ENCODE results near the gene RNF19B. TPM values are rescaled to one million over a fixed set of nuclear protein-coding genes. Genes with fewer than 3 reads are reported as not detected.

RNF19B gene
- total and polyA plus RNA-seq, 4 donors, result 13.6 to 35.5 (median 27.7) TPM

GRCh38 chr1:32992489-32993323 lies 28.1 kb upstream of the RNF19B start:
- DNase-seq (ENCODE audit: low read depth in 4 of 6, low spot score in 6 of 6), result peak in 1 of 6 donors; percentile 60
- 85% methylated on average over 6 of the region's 7 CpGs for WGBS (ENCODE audit: insufficient coverage)
- Histone ChIP-seq H3K27ac (ENCODE audit: low read depth, low read length) (peak overlapping the region; percentile 57), H3K27me3 (ENCODE audit: control insufficient read depth, insufficient read depth, low read length) (no peaks in the 10 kb centered on the region), H3K4me1 (ENCODE audit: control insufficient read depth, insufficient read depth, low read length) (peaks cover 12% of the 10 kb centered on the region), H3K36me3 (ENCODE audit: control insufficient read depth, insufficient read depth, low read length) (no peaks in the 10 kb centered on the region), H3K9me3 (ENCODE audit: control insufficient read depth, insufficient read depth, low read length) (no peaks in the 10 kb centered on the region), H3K4me3 (ENCODE audit: low read depth, low read length) (no peak overlapping the region)

- Histone ChIP-seq H3K9me3 (ENCODE audit: control insufficient read depth, insufficient read depth, low read length) (no peaks in the 10 kb centered on the region), H3K36me3 (ENCODE audit: control insufficient read depth, insufficient read depth, low read length) (no peaks in the 10 kb centered on the region), H3K4me3 (ENCODE audit: low read depth, low read length) (no peak overlapping the region), H3K4me1 (ENCODE audit: control insufficient read depth, insufficient read depth, low read length) (peaks cover 10% of the 10 kb centered on the region), H3K27me3 (ENCODE audit: control insufficient read depth, insufficient read depth, low read length) (no peaks in the 10 kb centered on the region), H3K27ac (ENCODE audit: low read depth, low read length) (peak overlapping the region; percentile 57)
- no peak for DNase-seq (ENCODE audit: low read depth in 4 of 6, low spot score in 6 of 6)
- WGBS (ENCODE audit: insufficient coverage), result 61% methylated on average over 8 of the region's 9 CpGs
Measured at GRCh38 chr1:32991819-32992488, 27.3 kb upstream of the RNF19B start.

- H3K4me3 ChIP-seq (ENCODE audit: low read depth, low read length), result no peak overlapping the region
- H3K4me1 ChIP-seq (ENCODE audit: control insufficient read depth, insufficient read depth, low read length), result peaks cover 10% of the 10 kb centered on the region
- no peaks in the 10 kb centered on the region for H3K9me3 ChIP-seq (ENCODE audit: control insufficient read depth, insufficient read depth, low read length)
- H3K27me3 ChIP-seq (ENCODE audit: control insufficient read depth, insufficient read depth, low read length), result no peaks in the 10 kb centered on the region
- no peaks in the 10 kb centered on the region for H3K36me3 ChIP-seq (ENCODE audit: control insufficient read depth, insufficient read depth, low read length)
- 94% methylated on average over 2 of the region's 5 CpGs for WGBS (ENCODE audit: insufficient coverage)
- H3K27ac ChIP-seq (ENCODE audit: low read depth, low read length), result peak overlapping the region; percentile 57
- no peak for DNase-seq (ENCODE audit: low read depth in 4 of 6, low spot score in 6 of 6)
Measured at GRCh38 chr1:32991386-32991785, 26.8 kb upstream of the RNF19B start.

GRCh38 chr1:32990887-32991286 lies 26.3 kb upstream of the RNF19B start:
- Histone ChIP-seq H3K4me3 (ENCODE audit: low read depth, low read length) (no peak overlapping the region), H3K27ac (ENCODE audit: low read depth, low read length) (no peak overlapping the region), H3K36me3 (ENCODE audit: control insufficient read depth, insufficient read depth, low read length) (no peaks in the 10 kb centered on the region), H3K4me1 (ENCODE audit: control insufficient read depth, insufficient read depth, low read length) (peaks cover 10% of the 10 kb centered on the region), H3K27me3 (ENCODE audit: control insufficient read depth, insufficient read depth, low read length) (no peaks in the 10 kb centered on the region), H3K9me3 (ENCODE audit: control insufficient read depth, insufficient read depth, low read length) (no peaks in the 10 kb centered on the region)
- DNase-seq (ENCODE audit: low read depth in 4 of 6, low spot score in 6 of 6), result no peak
- WGBS (ENCODE audit: insufficient coverage), result no CpG with 5 or more reads among the region's 5 CpGs

GRCh38 chr1:32989160-32990050 lies 24.8 kb upstream of the RNF19B start:
- H3K9me3 ChIP-seq (ENCODE audit: control insufficient read depth, insufficient read depth, low read length), result no peaks in the 10 kb centered on the region
- no peak overlapping the region for H3K27ac ChIP-seq (ENCODE audit: low read depth, low read length)
- 96% methylated on average over 3 of the region's 6 CpGs for WGBS (ENCODE audit: insufficient coverage)

GRCh38 chr1:32988665-32989064 lies 24.1 kb upstream of the RNF19B start:
- no peak overlapping the region for H3K4me3 ChIP-seq (ENCODE audit: low read depth, low read length)
- H3K36me3 ChIP-seq (ENCODE audit: control insufficient read depth, insufficient read depth, low read length), result no peaks in the 10 kb centered on the region
- peaks cover 24% of the 10 kb centered on the region for H3K4me1 ChIP-seq (ENCODE audit: control insufficient read depth, insufficient read depth, low read length)
- H3K27me3 ChIP-seq (ENCODE audit: control insufficient read depth, insufficient read depth, low read length), result no peaks in the 10 kb centered on the region
- H3K9me3 ChIP-seq (ENCODE audit: control insufficient read depth, insufficient read depth, low read length), result no peaks in the 10 kb centered on the region
- H3K27ac ChIP-seq (ENCODE audit: low read depth, low read length), result no peak overlapping the region
- no peak for DNase-seq (ENCODE audit: low read depth in 4 of 6, low spot score in 6 of 6)

More at GRCh38 chr1:32989160-32990050, 24.8 kb upstream of the RNF19B start:
- H3K27me3 ChIP-seq (ENCODE audit: control insufficient read depth, insufficient read depth, low read length), result no peaks in the 10 kb centered on the region
- H3K4me3 ChIP-seq (ENCODE audit: low read depth, low read length), result no peak overlapping the region
- H3K4me1 ChIP-seq (ENCODE audit: control insufficient read depth, insufficient read depth, low read length), result peaks cover 16% of the 10 kb centered on the region
- H3K36me3 ChIP-seq (ENCODE audit: control insufficient read depth, insufficient read depth, low read length), result no peaks in the 10 kb centered on the region
- DNase-seq (ENCODE audit: low read depth in 4 of 6, low spot score in 6 of 6), result no peak

- no peak for DNase-seq (ENCODE audit: low read depth in 4 of 6, low spot score in 6 of 6)
- Histone ChIP-seq H3K27ac (ENCODE audit: low read depth, low read length) (no peak overlapping the region), H3K36me3 (ENCODE audit: control insufficient read depth, insufficient read depth, low read length) (no peaks in the 10 kb centered on the region), H3K9me3 (ENCODE audit: control insufficient read depth, insufficient read depth, low read length) (no peaks in the 10 kb centered on the region), H3K27me3 (ENCODE audit: control insufficient read depth, insufficient read depth, low read length) (no peaks in the 10 kb centered on the region), H3K4me1 (ENCODE audit: control insufficient read depth, insufficient read depth, low read length) (peaks cover 18% of the 10 kb centered on the region), H3K4me3 (ENCODE audit: low read depth, low read length) (no peak overlapping the region)
- WGBS (ENCODE audit: insufficient coverage), result 84% methylated on average over 1 of the region's 1 CpG
Measured at GRCh38 chr1:32985226-32985625, 20.6 kb upstream of the RNF19B start.

GRCh38 chr1:32984455-32985171 lies 20.0 kb upstream of the RNF19B start:
- DNase-seq (ENCODE audit: low read depth in 4 of 6, low spot score in 6 of 6), result peak in 2 of 6 donors; percentile 60 to 93
- no peak overlapping the region for H3K27ac ChIP-seq (ENCODE audit: low read depth, low read length)
- no peak overlapping the region for H3K4me3 ChIP-seq (ENCODE audit: low read depth, low read length)

GRCh38 chr1:32984090-32984454 lies 19.5 kb upstream of the RNF19B start:
- no peaks in the 10 kb centered on the region for H3K27me3 ChIP-seq (ENCODE audit: control insufficient read depth, insufficient read depth, low read length)
- H3K36me3 ChIP-seq (ENCODE audit: control insufficient read depth, insufficient read depth, low read length), result no peaks in the 10 kb centered on the region
- peaks cover 18% of the 10 kb centered on the region for H3K4me1 ChIP-seq (ENCODE audit: control insufficient read depth, insufficient read depth, low read length)
- no peaks in the 10 kb centered on the region for H3K9me3 ChIP-seq (ENCODE audit: control insufficient read depth, insufficient read depth, low read length)
- no peak for DNase-seq (ENCODE audit: low read depth in 4 of 6, low spot score in 6 of 6)
- no peak overlapping the region for H3K4me3 ChIP-seq (ENCODE audit: low read depth, low read length)
- no peak overlapping the region for H3K27ac ChIP-seq (ENCODE audit: low read depth, low read length)
- whole genome bisulfite sequencing (ENCODE audit: insufficient coverage), result 28% methylated on average over 4 of the region's 4 CpGs

More at GRCh38 chr1:32984455-32985171, 20.0 kb upstream of the RNF19B start:
- WGBS (ENCODE audit: insufficient coverage), result no CpG with 5 or more reads among the region's 1 CpG
- H3K36me3 ChIP-seq (ENCODE audit: control insufficient read depth, insufficient read depth, low read length), result no peaks in the 10 kb centered on the region
- H3K27me3 ChIP-seq (ENCODE audit: control insufficient read depth, insufficient read depth, low read length), result no peaks in the 10 kb centered on the region
- no peaks in the 10 kb centered on the region for H3K9me3 ChIP-seq (ENCODE audit: control insufficient read depth, insufficient read depth, low read length)
- peaks cover 18% of the 10 kb centered on the region for H3K4me1 ChIP-seq (ENCODE audit: control insufficient read depth, insufficient read depth, low read length)
